Stomach (tissue), 9 donors: ENCODE results near the gene SLC26A3. TPM values are rescaled to one million over a fixed set of nuclear protein-coding genes. Genes with fewer than 3 reads are reported as not detected.

Experiments
- DNase-seq, 2 donors: peaks; one replicate each; pipeline versions ENCODE4 v3.0.0 to v3.0.0-alpha.2; 2013 to 2019
- H3K27ac ChIP-seq, 5 donors: fragments of 200-600 bp in 4 of 5; sonication (generic) in 4 of 5; one replicate each; pipeline ENCODE4 v1.5.1; 2013 to 2019; ENCODE audit warnings: mild to moderate bottlenecking in 1 of 5, moderate library complexity in 1 of 5
- H3K27me3 ChIP-seq, 3 donors: fragments of 200-600 bp; sonication (generic); one replicate each; pipeline ENCODE4 v1.5.1; 2017 to 2019; ENCODE audit warnings: mixed run types in 1 of 3
- H3K36me3 ChIP-seq, 4 donors: fragments of 200-600 bp; sonication (generic); 1 replicate in 3 of 4; 2 replicates in 1 of 4; pipeline ENCODE4 v1.5.1; 2016 to 2019
- H3K4me1 ChIP-seq, 4 donors: fragments of 200-600 bp; sonication (generic); one replicate each; pipeline ENCODE4 v1.5.1; 2016 to 2019
- H3K4me3 ChIP-seq, 4 donors: fragments of 200-600 bp; sonication (generic) in 3 of 4; one replicate each; pipeline ENCODE4 v1.5.1; 2016 to 2019; ENCODE audit warnings: mild to moderate bottlenecking in 1 of 4
- H3K9me3 ChIP-seq, 4 donors: fragments of 200-600 bp; sonication (generic); one replicate each; pipeline ENCODE4 v1.5.1; 2016 to 2019
- EP300 ChIP-seq: sonication (generic); formaldehyde crosslinking; IDR thresholded peaks from one replicate; pipeline ENCODE4 v1.6.1; 2017; ENCODE audit warnings: antibody characterized with exemption
- POLR2A ChIP-seq, 4 donors: fragments of 450-650 bp; IDR thresholded peaks; one replicate each; pipeline ENCODE4 v1.6.1; 2016; ENCODE audit warnings: antibody characterized with exemption in 4 of 4, control low read depth in 2 of 4, mild to moderate bottlenecking in 1 of 4, moderate library complexity in 1 of 4
- POLR2AphosphoS5 ChIP-seq, 3 donors: sonication (generic); formaldehyde crosslinking; IDR thresholded peaks; one replicate each; pipeline ENCODE4 v1.6.1; 2016; ENCODE audit warnings: antibody characterized with exemption in 3 of 3
- WGBS, 5 donors: extraction: QIAGEN DNeasy Blood & Tissue Kit in 3 of 5; methylation state at CpG; one replicate each; pipeline versions ENCODE4 v1.1.5 to v1.1.7; 2013 to 2018; 5-methylcytosine and 5-hydroxymethylcytosine counted together
- intact Hi-C: fragments of 100-400 bp; cut with DNase I; formaldehyde crosslinking; loops from one replicate; pipeline ENCODE4 v1.15.1; 2023; ENCODE audit warnings: low total_unique reads
- polyA plus RNA-seq, 3 donors: library from polyadenylated mRNA; stranded (reverse); fragments of 200-250 nt; gene quantifications; one replicate each; pipeline ENCODE4 v1.2.3, GENCODE V29; 2013
- total RNA-seq, 5 donors: library from RNA; depleted of rRNA; stranded (reverse); fragments of >200 nt; gene quantifications; one replicate each; pipeline versions ENCODE4 v1.1.0 to v1.2.3, GENCODE V29; 2014 to 2016
- TF ChIP-seq, protein P1 (sequence below), 7 experiments: fragments of 450-650 bp in 4 of 7; fragments of 200-600 bp in 3 of 7; sonication (generic) in 3 of 7; IDR thresholded peaks; one replicate each; pipeline ENCODE4 v1.5.1; 2016 to 2019; ENCODE audit warnings: antibody characterized with exemption in 7 of 7, control low read depth in 2 of 7, mild to moderate bottlenecking in 1 of 7
- donor health status: healthy with polysubstance abuse.
- donor health status: Bipolar disorder and iron deficiency.
- donor health status: healthy.

Gene SLC26A3
- total and polyA plus RNA-seq, 8 donors: 0.10 to 52.4 (median 2.1) TPM; not detected in 4

DNA sequence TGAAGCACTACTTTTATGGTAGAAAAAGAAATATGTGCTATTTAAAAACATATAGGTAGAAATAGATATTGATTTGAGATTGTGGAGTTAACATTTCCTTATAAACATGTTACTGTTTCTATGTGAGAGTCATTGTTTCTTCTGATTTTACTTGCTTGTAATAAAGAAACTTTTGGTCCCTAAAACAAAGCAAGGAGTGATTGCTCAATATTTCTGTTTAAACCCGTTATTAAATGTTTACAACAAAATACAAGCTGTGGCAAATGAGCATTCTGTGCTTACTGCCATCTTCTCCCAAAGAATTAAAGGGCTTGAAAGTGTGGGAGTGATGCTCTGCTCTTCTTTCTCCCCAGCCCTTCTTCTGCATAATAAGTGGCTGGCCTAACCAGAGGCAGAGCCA lies 81.7 kb downstream of the SLC26A3 start:
- Histone ChIP-seq H3K36me3 (no peaks in the 10 kb centered on the region), H3K4me3 (no peak overlapping the region), H3K4me1 (no peaks in the 10 kb centered on the region), H3K27ac (no peak overlapping the region), H3K27me3 (no peaks in the 10 kb centered on the region), H3K9me3 (no peaks in the 10 kb centered on the region)
- 50 to 59% (median 51%) methylated on average over 1 of the region's 1 CpG for WGBS, 5 donors
- no peak for DNase-seq
- intact Hi-C loops: no loop called here
- TF ChIP-seq, protein P1, sequence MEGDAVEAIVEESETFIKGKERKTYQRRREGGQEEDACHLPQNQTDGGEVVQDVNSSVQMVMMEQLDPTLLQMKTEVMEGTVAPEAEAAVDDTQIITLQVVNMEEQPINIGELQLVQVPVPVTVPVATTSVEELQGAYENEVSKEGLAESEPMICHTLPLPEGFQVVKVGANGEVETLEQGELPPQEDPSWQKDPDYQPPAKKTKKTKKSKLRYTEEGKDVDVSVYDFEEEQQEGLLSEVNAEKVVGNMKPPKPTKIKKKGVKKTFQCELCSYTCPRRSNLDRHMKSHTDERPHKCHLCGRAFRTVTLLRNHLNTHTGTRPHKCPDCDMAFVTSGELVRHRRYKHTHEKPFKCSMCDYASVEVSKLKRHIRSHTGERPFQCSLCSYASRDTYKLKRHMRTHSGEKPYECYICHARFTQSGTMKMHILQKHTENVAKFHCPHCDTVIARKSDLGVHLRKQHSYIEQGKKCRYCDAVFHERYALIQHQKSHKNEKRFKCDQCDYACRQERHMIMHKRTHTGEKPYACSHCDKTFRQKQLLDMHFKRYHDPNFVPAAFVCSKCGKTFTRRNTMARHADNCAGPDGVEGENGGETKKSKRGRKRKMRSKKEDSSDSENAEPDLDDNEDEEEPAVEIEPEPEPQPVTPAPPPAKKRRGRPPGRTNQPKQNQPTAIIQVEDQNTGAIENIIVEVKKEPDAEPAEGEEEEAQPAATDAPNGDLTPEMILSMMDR (IDR thresholded peaks at IDR 0.05): no peak
- TF ChIP-seq POLR2AphosphoS5 (IDR thresholded peaks at IDR 0.05) (no peak), EP300 (no peak), POLR2A (IDR thresholded peaks at IDR 0.05) (no peak)

DNA sequence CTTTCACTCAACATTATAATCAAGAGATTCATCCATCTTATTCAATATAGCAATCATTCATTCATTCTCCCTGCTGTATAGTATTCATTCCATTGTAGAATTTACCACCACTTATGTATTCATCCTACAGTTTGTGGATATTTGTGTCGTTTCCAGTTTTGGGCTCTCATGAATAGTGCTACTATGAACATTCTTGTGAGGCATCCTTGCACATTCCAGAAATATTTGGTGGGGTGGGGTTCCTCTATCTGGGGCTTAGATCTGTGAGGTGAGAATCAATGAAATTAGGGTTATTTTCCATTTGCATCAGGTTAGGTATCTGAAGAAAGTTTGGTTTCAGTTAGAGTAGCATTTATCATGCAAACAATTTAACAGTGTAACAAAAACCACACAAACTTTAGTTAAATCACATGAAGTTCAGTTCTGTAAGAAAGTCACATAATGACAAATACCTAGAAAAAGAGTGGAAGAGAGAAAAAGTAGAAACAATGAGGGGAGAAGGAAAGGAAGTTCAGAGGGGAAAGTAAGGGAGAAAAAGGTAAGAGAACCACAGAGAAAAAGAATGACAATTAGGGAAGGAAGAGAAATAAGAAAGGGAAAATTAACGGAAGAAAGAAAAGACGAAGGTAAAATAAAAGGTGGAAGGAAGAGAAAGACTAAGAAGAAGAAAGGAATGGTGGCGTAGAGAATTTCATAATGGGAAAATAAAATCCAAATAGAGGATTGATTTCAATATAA lies 84.4 kb downstream of the SLC26A3 start:
- 87 to 90% (median 90%) methylated on average over 4 of the region's 4 CpGs for WGBS, 5 donors

DNA sequence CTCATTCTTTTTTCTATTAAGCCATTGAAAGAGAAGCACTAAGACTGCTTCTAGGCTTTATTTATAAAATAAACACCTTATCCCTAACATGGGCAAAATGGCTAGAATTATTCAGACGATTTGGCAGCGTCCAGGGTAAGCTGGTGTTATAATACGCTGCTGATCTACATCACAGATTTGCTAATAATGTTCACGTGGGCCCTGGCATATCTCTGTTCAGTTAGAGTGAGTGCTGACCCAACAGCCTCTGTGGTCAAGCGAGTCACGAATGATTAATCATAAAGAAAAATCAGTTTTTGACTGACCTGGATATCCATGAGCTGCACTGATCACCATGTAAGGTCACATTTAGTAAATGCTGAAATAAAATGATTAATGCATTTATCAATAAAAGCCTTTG lies 87.5 kb downstream of the SLC26A3 start:
- Histone ChIP-seq H3K36me3 (no peaks in the 10 kb centered on the region), H3K9me3 (no peaks in the 10 kb centered on the region), H3K27ac (no peak overlapping the region), H3K4me1 (no peaks in the 10 kb centered on the region), H3K4me3 (no peak overlapping the region), H3K27me3 (no peaks in the 10 kb centered on the region)
- DNase-seq: no peak
- WGBS, 5 donors: 65 to 76% (median 68%) methylated on average over 6 of the region's 6 CpGs
- intact Hi-C loops: no loop called here
- TF ChIP-seq EP300 (no peak), POLR2A (IDR thresholded peaks at IDR 0.05) (no peak)

More for the DNA sequence above, 84.4 kb downstream of the SLC26A3 start:
- H3K9me3 ChIP-seq: no peaks in the 10 kb centered on the region
- H3K27ac ChIP-seq: no peak overlapping the region
- TF ChIP-seq EP300 (no peak), POLR2AphosphoS5 (IDR thresholded peaks at IDR 0.05) (no peak), POLR2A (IDR thresholded peaks at IDR 0.05) (no peak)
- TF ChIP-seq, protein P1 (IDR thresholded peaks at IDR 0.05): no peak
- H3K4me1 ChIP-seq: no peaks in the 10 kb centered on the region
- intact Hi-C loops: no loop called here
- H3K27me3 ChIP-seq: no peaks in the 10 kb centered on the region
- H3K4me3 ChIP-seq: no peak overlapping the region
- DNase-seq: no peak
- H3K36me3 ChIP-seq: no peaks in the 10 kb centered on the region

Other genes starting within 250 kb of the SLC26A3 start
- gene COG5, start 239.3 kb downstream of the SLC26A3 start, total RNA-seq: 100 to 1,000 TPM in 1 of 5 donors, 10 to 100 TPM in 3, 1 to 10 TPM in 1; 7.5 to 285 (median 46.3) TPM
- gene COG5, start 239.3 kb downstream of the SLC26A3 start, polyA plus RNA-seq: 1 to 10 TPM; 5.2 to 7.8 (median 7.5) TPM
- gene DUS4L, start 239.3 kb downstream of the SLC26A3 start, total RNA-seq: 10 to 100 TPM in 2 of 5 donors, 1 to 10 TPM in 1, not detected in 2; 7.6 to 14.5 (median 10.3) TPM
- gene DUS4L, start 239.3 kb downstream of the SLC26A3 start, polyA plus RNA-seq: 1 to 10 TPM; 4.0 to 5.5 (median 5.0) TPM
- 10 to 100 TPM; 44.6 to 73.1 (median 50.0) TPM for gene BCAP29, start 223.0 kb downstream of the SLC26A3 start, total RNA-seq
- 10 to 100 TPM; 26.1 to 32.2 (median 31.5) TPM for gene BCAP29, start 223.0 kb downstream of the SLC26A3 start, polyA plus RNA-seq
- gene SLC26A4, start 142.4 kb downstream of the SLC26A3 start, total RNA-seq: 1 to 10 TPM in 2 of 5 donors, not detected in 3; 2.6 to 4.2 TPM
- gene SLC26A4, start 142.4 kb downstream of the SLC26A3 start, polyA plus RNA-seq: 1 to 10 TPM in 1 of 3 donors, under 1 TPM in 2; 0.06 to 2.1 (median 0.28) TPM
- 10 to 100 TPM in 4 of 5 donors, 1 to 10 TPM in 1; 5.2 to 29.4 (median 23.7) TPM for gene CBLL1, start 59.1 kb downstream of the SLC26A3 start, total RNA-seq
- 10 to 100 TPM in 1 of 3 donors, 1 to 10 TPM in 2; 4.8 to 10.2 (median 5.7) TPM for gene CBLL1, start 59.1 kb downstream of the SLC26A3 start, polyA plus RNA-seq
- 100 to 1,000 TPM in 4 of 5 donors, 10 to 100 TPM in 1; 35.6 to 173 (median 133) TPM for gene DLD, start 88.0 kb upstream of the SLC26A3 start, total RNA-seq
- gene DLD, start 88.0 kb upstream of the SLC26A3 start, polyA plus RNA-seq: 10 to 100 TPM; 24.6 to 74.2 (median 43.6) TPM
- 100 to 1,000 TPM in 4 of 5 donors, 10 to 100 TPM in 1; 85.7 to 399 (median 165) TPM for gene LAMB1, start 199.9 kb upstream of the SLC26A3 start, total RNA-seq
- gene LAMB1, start 199.9 kb upstream of the SLC26A3 start, polyA plus RNA-seq: 10 to 100 TPM; 50.0 to 76.5 (median 68.7) TPM